CD14-positive monocyte (primary cell): ENCODE measurements around the gene SGPL1. TPM values are rescaled to one million over a fixed set of nuclear protein-coding genes. Genes with fewer than 3 reads are reported as not detected.
A peak's percentile ranks its signal among the peaks of the same experiment; 100 is the strongest.

Source experiments
- DNase-seq, 3 donors: peaks; one replicate each; pipeline ENCODE4 v3.0.0-alpha.2; 2011 to 2022
- H2AFZ ChIP-seq: 2 replicates; pipeline ENCODE4 v1.6.0; 2012; ENCODE audit warnings: mild to moderate bottlenecking, low read depth, low read length, inconsistent platforms; ENCODE audit not compliant: insufficient read depth, poor library complexity, severe bottlenecking
- H3K27ac ChIP-seq, 2 donors: 1 replicate in 1 of 2; 2 replicates in 1 of 2; pipeline ENCODE4 v1.5.1; 2012 to 2013; ENCODE audit warnings: low read length in 2 of 2, control low read depth in 1 of 2, inconsistent platforms in 1 of 2, low read depth in 1 of 2, mild to moderate bottlenecking in 1 of 2
- H3K27me3 ChIP-seq, 2 donors: one replicate each; pipeline versions ENCODE4 v1.6.0 to v1.6.1; 2011 to 2013; ENCODE audit warnings: low read length in 2 of 2; ENCODE audit not compliant: control insufficient read depth in 2 of 2, insufficient read depth in 2 of 2
- H3K36me3 ChIP-seq, 2 donors: replicated peaks in 1 of 2; 1 replicate in 1 of 2; 2 replicates in 1 of 2; pipeline versions ENCODE4 v1.5.1 to v1.6.1; 2012 to 2013; ENCODE audit warnings: low read length in 2 of 2, control low read depth in 1 of 2, inconsistent platforms in 1 of 2, mild to moderate bottlenecking in 1 of 2; ENCODE audit not compliant: insufficient read depth in 2 of 2, control insufficient read depth in 1 of 2
- H3K4me1 ChIP-seq, 2 donors: 1 replicate in 1 of 2; 2 replicates in 1 of 2; pipeline versions ENCODE4 v1.5.1 to v1.6.1; 2012 to 2013; ENCODE audit warnings: low read length in 2 of 2, control low read depth in 1 of 2, inconsistent platforms in 1 of 2, mild to moderate bottlenecking in 1 of 2, moderate library complexity in 1 of 2; ENCODE audit not compliant: insufficient read depth in 2 of 2, control insufficient read depth in 1 of 2
- H3K4me2 ChIP-seq: replicated peaks from 2 replicates; pipeline ENCODE3; 2012; ENCODE audit warnings: low read length, moderate library complexity, mild to moderate bottlenecking; ENCODE audit not compliant: poor library complexity, severe bottlenecking; ENCODE audit errors: extremely low read depth
- H3K4me3 ChIP-seq, 3 experiments: fragments of 200-600 bp in 1 of 3; sonication (generic) in 1 of 3; replicated peaks in 1 of 3; 1 replicate in 2 of 3; 2 replicates in 1 of 3; pipeline ENCODE4 v1.5.1; 2011 to 2013; ENCODE audit warnings: low read length in 3 of 3, mild to moderate bottlenecking in 3 of 3, control low read depth in 2 of 3, low read depth in 2 of 3, inconsistent platforms in 1 of 3, moderate library complexity in 1 of 3
- H3K79me2 ChIP-seq: 2 replicates; pipeline ENCODE4 v1.6.0; 2012; ENCODE audit warnings: mild to moderate bottlenecking, control low read depth, inconsistent platforms, low read length, moderate library complexity; ENCODE audit not compliant: insufficient read depth
- H3K9ac ChIP-seq: 2 replicates; pipeline ENCODE4 v1.6.0; 2017; ENCODE audit warnings: low read length, mild to moderate bottlenecking; ENCODE audit not compliant: insufficient read depth, poor library complexity, severe bottlenecking
- H3K9me3 ChIP-seq, 2 donors: replicated peaks in 1 of 2; 1 replicate in 1 of 2; 2 replicates in 1 of 2; pipeline versions ENCODE4 v1.5.1 to v1.6.1; 2012 to 2013; ENCODE audit warnings: low read length in 2 of 2, control low read depth in 1 of 2; ENCODE audit not compliant: control insufficient read depth in 1 of 2, insufficient read depth in 1 of 2
- H4K20me1 ChIP-seq: 2 replicates; pipeline ENCODE4 v1.6.0; 2012; ENCODE audit warnings: mild to moderate bottlenecking, low read length, control low read depth, moderate library complexity; ENCODE audit not compliant: insufficient read depth
- H3K27ac Mint-ChIP-seq, 7 donors: one replicate each; pipeline ENCODE4 v1.8.0; 2020; ENCODE audit warnings: mild to moderate bottlenecking in 7 of 7, mixed read lengths in 7 of 7, moderate library complexity in 6 of 7, inconsistent platforms in 2 of 7
- H3K27me3 Mint-ChIP-seq, 3 donors: one replicate each; pipeline ENCODE4 v1.8.0; 2021 to 2022; ENCODE audit warnings: low read depth in 3 of 3, mild to moderate bottlenecking in 3 of 3, mixed read lengths in 3 of 3, moderate library complexity in 3 of 3, inconsistent platforms in 1 of 3
- H3K36me3 Mint-ChIP-seq, 2 donors: one replicate each; pipeline ENCODE4 v1.8.0; 2020; ENCODE audit warnings: mixed read lengths in 2 of 2, inconsistent platforms in 1 of 2, mild to moderate bottlenecking in 1 of 2
- H3K4me1 Mint-ChIP-seq: one replicate; pipeline ENCODE4 v1.8.0; 2020; ENCODE audit warnings: mild to moderate bottlenecking, mixed read lengths
- H3K4me3 Mint-ChIP-seq, 2 donors: one replicate each; pipeline ENCODE4 v1.8.0; 2020; ENCODE audit warnings: mild to moderate bottlenecking in 2 of 2, mixed read lengths in 2 of 2, moderate library complexity in 1 of 2
- H3K9me3 Mint-ChIP-seq, 7 donors: one replicate each; pipeline ENCODE4 v1.8.0; 2020 to 2022; ENCODE audit warnings: mixed read lengths in 7 of 7, mild to moderate bottlenecking in 6 of 7, moderate library complexity in 6 of 7, inconsistent platforms in 2 of 7
- CTCF ChIP-seq: fragments of 200-600 bp; IDR thresholded peaks from one replicate; pipeline ENCODE4 v1.8.0; 2022; ENCODE audit warnings: antibody characterized with exemption, mild to moderate bottlenecking
- WGBS: methylation state at CpG from one replicate; pipeline ENCODE4 v1.1.5; 2013; ENCODE audit warnings: missing lambda C conversion rate; ENCODE audit not compliant: insufficient coverage; 5-methylcytosine and 5-hydroxymethylcytosine counted together
- intact Hi-C, 2 donors: fragments of 100-400 bp; cut with micrococcal nuclease; formaldehyde crosslinking; loops; one replicate each; pipeline versions ENCODE4 v1.15.0 to v1.15.1; 2023
- polyA plus RNA-seq, 3 donors: library from polyadenylated mRNA; depleted of rRNA in 1 of 3; unstranded in 2 of 3; stranded (reverse) in 1 of 3; fragments of 300-500 nt in 2 of 3; fragments of >200 nt in 1 of 3; fragmentation: Illumina TruSeq in 2 of 3; gene quantifications; 1 replicate in 2 of 3; 2 replicates in 1 of 3; pipeline ENCODE4 v1.2.3, GENCODE V29; 2012 to 2021

The SGPL1 gene
- polyA plus RNA-seq, 3 donors, result 16.6 to 26.8 (median 26.1) TPM

GRCh38 chr10:70926226-70927000 lies 110.7 kb downstream of the SGPL1 start:
- no peaks in the 10 kb centered on the region for H4K20me1 ChIP-seq
- no peaks in the 10 kb centered on the region for H3K9me3 ChIP-seq
- TF ChIP-seq CTCF, result no peak
- H3K27me3 Mint-ChIP-seq, result peaks cover 0 to 5% (median 2%) of the 10 kb centered on the region in 3 donors
- no peak overlapping the region for H3K27ac Mint-ChIP-seq
- H3K79me2 ChIP-seq, result no peaks in the 10 kb centered on the region
- H3K4me1 Mint-ChIP-seq, result peaks cover 9% of the 10 kb centered on the region
- no peaks in the 10 kb centered on the region for H3K27me3 ChIP-seq
- DNase-seq, result no peak
- no peak overlapping the region for H2AFZ ChIP-seq
- no peaks in the 10 kb centered on the region for H3K36me3 Mint-ChIP-seq
- no peak overlapping the region for H3K9ac ChIP-seq
- 91% methylated on average over 17 of the region's 18 CpGs for WGBS
- H3K9me3 Mint-ChIP-seq, result peaks cover 0 to 1% (median 0%) of the 10 kb centered on the region in 7 donors
- H3K4me2 ChIP-seq, result no peak overlapping the region
- intact Hi-C loops, result loop anchor here (5.0 kb wide), 3 partner anchors 281 to 361 kb away; partner anchors contain the start of gene UNC5B (in 1 of the 2)
- no peaks in the 10 kb centered on the region for H3K4me1 ChIP-seq
- no peak overlapping the region for H3K4me3 ChIP-seq
- no peak overlapping the region for H3K4me3 Mint-ChIP-seq
- H3K36me3 ChIP-seq, result no peaks in the 10 kb centered on the region
- no peak overlapping the region for H3K27ac ChIP-seq

- peaks cover 0 to 1% (median 0%) of the 10 kb centered on the region in 7 donors for H3K9me3 Mint-ChIP-seq
- Histone ChIP-seq H3K36me3 (no peaks in the 10 kb centered on the region), H3K9ac (no peak overlapping the region), H3K4me2 (no peak overlapping the region), H3K9me3 (no peaks in the 10 kb centered on the region), H3K4me3 (no peak overlapping the region), H3K79me2 (no peaks in the 10 kb centered on the region), H3K27ac (no peak overlapping the region), H2AFZ (no peak overlapping the region), H3K4me1 (no peaks in the 10 kb centered on the region), H4K20me1 (no peaks in the 10 kb centered on the region), H3K27me3 (no peaks in the 10 kb centered on the region)
- H3K27ac Mint-ChIP-seq, result peak overlapping the region in 2 of 7 donors; percentile 4 to 44
- H3K4me1 Mint-ChIP-seq, result peaks cover 9% of the 10 kb centered on the region
- no peak for TF ChIP-seq CTCF
- 91% methylated on average over 2 of the region's 13 CpGs for WGBS
- peaks cover 0 to 2% (median 2%) of the 10 kb centered on the region in 3 donors for H3K27me3 Mint-ChIP-seq
- intact Hi-C loops, result loop anchor here (5.0 kb wide), 3 partner anchors 280 to 360 kb away; partner anchors contain the start of gene UNC5B (in 1 of the 2)
- H3K4me3 Mint-ChIP-seq, result no peak overlapping the region
- no peaks in the 10 kb centered on the region for H3K36me3 Mint-ChIP-seq
- no peak for DNase-seq
Measured at GRCh38 chr10:70927189-70927943, 111.6 kb downstream of the SGPL1 start.
